Right cardiac atrium (tissue), 5 donors: ENCODE measurements around the gene RUNX3. TPM values are rescaled to one million over a fixed set of nuclear protein-coding genes. Genes with fewer than 3 reads are reported as not detected.

ENCODE experiments used
- ATAC-seq, 2 donors: fragments of 200-7000 bp; cut with Tn5 transposase; one replicate each; pipeline versions ENCODE4 v1.8.0 to v1.9.1; 2020; ENCODE audit warnings: moderate library complexity in 2 of 2, mild to moderate bottlenecking in 1 of 2
- DNase-seq, 3 donors: peaks; one replicate each; pipeline ENCODE4 v3.0.0-alpha.2; 2020
- H3K27ac ChIP-seq: one replicate; pipeline ENCODE4 v1.5.1; 2013; ENCODE audit warnings: mild to moderate bottlenecking, low read length, control low read depth, moderate library complexity
- H3K27me3 ChIP-seq: one replicate; pipeline ENCODE4 v1.6.1; 2013; ENCODE audit not compliant: control insufficient read depth, insufficient read depth
- H3K4me1 ChIP-seq: one replicate; pipeline ENCODE4 v1.6.1; 2013; ENCODE audit warnings: low read length; ENCODE audit not compliant: control insufficient read depth, insufficient read depth
- H3K4me3 ChIP-seq: one replicate; pipeline ENCODE4 v1.5.1; 2013; ENCODE audit warnings: low read length, control low read depth
- H3K9me3 ChIP-seq: one replicate; pipeline ENCODE4 v1.6.1; 2013; ENCODE audit warnings: low read length; ENCODE audit not compliant: control insufficient read depth
- WGBS: extraction: QIAGEN DNeasy Blood & Tissue Kit; methylation state at CpG from one replicate; pipeline ENCODE4 v1.1.7; 2013; 5-methylcytosine and 5-hydroxymethylcytosine counted together
- intact Hi-C, 4 donors: fragments of 100-400 bp; cut with DNase I; formaldehyde crosslinking; loops; one replicate each; pipeline versions ENCODE4 v1.11.0 to v1.14.0; 2022 to 2023
- polyA plus RNA-seq: library from polyadenylated mRNA; stranded (reverse); fragments of 200-250 nt; gene quantifications from one replicate; pipeline ENCODE4 v1.2.3, GENCODE V29; 2013
- total RNA-seq, 4 donors: library from RNA; stranded (reverse); fragmentation: NEBNext Ultra II Directional; extraction: Animal tissue kit (Norgen Biotek cat#: 25700); gene quantifications; one replicate each; pipeline ENCODE4 v1.2.1, GENCODE V29; 2021
- donor health status: healthy with polysubstance abuse.
- donor health status: DM: no; HTN: yes; CAD: no.
- donor health status: DM: no; HTN: no; CAD: no.
- donor health status: DM: no; HTN: yes; CAD: no; lungs with severe emphysema.
- donor health status: DM: yes; HTN: yes; CAD: no.

The RUNX3 gene
- total and polyA plus RNA-seq, 5 donors = 0.34 to 1.8 (median 0.89) TPM

DNA sequence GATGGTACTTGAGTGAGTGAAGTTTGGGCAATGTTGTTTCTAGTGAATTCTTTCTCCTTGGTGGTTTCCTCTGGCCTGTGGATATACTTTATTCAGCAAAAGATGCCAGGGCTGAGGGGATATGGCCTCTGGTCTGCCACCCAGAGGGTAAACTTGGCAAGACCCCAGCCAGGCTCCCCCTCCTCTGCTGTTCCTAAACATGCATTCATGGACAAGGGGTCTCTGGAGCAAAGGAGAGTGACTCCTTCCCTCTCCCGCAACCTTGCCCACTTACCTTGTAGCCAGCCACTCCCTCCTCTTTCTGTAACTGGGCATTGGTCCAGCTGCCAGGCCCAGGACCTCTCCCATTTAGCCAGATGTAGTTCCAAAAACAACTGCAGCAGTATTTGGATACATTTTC lies 43.8 kb downstream of the RUNX3 start:
- no peaks in the 10 kb centered on the region for H3K9me3 ChIP-seq
- WGBS = 90% methylated on average over 1 of the region's 1 CpG
- H3K4me1 ChIP-seq = no peaks in the 10 kb centered on the region
- intact Hi-C loops = no loop called here
- H3K27me3 ChIP-seq = no peaks in the 10 kb centered on the region
- H3K27ac ChIP-seq = no peak overlapping the region
- ATAC-seq = no peak
- H3K4me3 ChIP-seq = no peak overlapping the region
- no peak for DNase-seq

GRCh38 chr1:24884751-24885150 lies 45.3 kb downstream of the RUNX3 start:
- Histone ChIP-seq H3K27ac (no peak overlapping the region), H3K9me3 (no peaks in the 10 kb centered on the region), H3K27me3 (no peaks in the 10 kb centered on the region), H3K4me1 (no peaks in the 10 kb centered on the region), H3K4me3 (no peak overlapping the region)
- no peak for ATAC-seq
- no peak for DNase-seq
- intact Hi-C loops = no loop called here

DNA sequence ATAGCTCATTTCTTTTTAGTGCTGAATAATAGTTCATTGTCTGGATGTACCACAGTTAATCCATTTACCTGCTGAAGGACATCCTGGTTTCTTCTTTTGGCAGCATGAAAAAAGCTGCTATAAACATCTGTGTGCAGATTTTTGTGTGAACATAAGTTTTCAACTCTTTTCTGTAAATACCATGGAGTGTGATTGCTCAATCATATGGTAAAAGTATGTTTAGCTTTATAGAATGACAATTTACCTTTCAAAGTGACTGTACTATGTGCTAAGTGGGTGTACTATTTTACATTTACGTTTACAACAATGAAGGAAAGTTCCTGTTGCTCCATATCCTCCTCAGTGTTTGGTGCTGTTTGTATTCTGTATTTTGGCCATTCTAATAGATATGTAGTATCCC lies 49.0 kb downstream of the RUNX3 start:
- no peak for ATAC-seq
- Histone ChIP-seq H3K4me3 (no peak overlapping the region), H3K9me3 (no peaks in the 10 kb centered on the region), H3K27ac (no peak overlapping the region), H3K4me1 (no peaks in the 10 kb centered on the region), H3K27me3 (peaks cover 2% of the 10 kb centered on the region)
- DNase-seq = no peak
- intact Hi-C loops = no loop called here
- WGBS = 19% methylated on average over 1 of the region's 1 CpG

GRCh38 chr1:24878775-24879742 lies 51.0 kb downstream of the RUNX3 start:
- H3K27me3 ChIP-seq = peaks cover 2% of the 10 kb centered on the region
- no peaks in the 10 kb centered on the region for H3K9me3 ChIP-seq
- H3K27ac ChIP-seq = no peak overlapping the region
- no peak for ATAC-seq
- intact Hi-C loops = no loop called here
- WGBS = 75% methylated on average over 7 of the region's 7 CpGs
- no peak for DNase-seq
- no peaks in the 10 kb centered on the region for H3K4me1 ChIP-seq
- H3K4me3 ChIP-seq = no peak overlapping the region

GRCh38 chr1:24878045-24878444 lies 52.0 kb downstream of the RUNX3 start:
- H3K4me3 ChIP-seq = no peak overlapping the region
- no peak overlapping the region for H3K27ac ChIP-seq
- no peaks in the 10 kb centered on the region for H3K4me1 ChIP-seq
- ATAC-seq (no peak), DNase-seq (no peak)
- peaks cover 2% of the 10 kb centered on the region for H3K27me3 ChIP-seq
- intact Hi-C loops = no loop called here
- H3K9me3 ChIP-seq = no peaks in the 10 kb centered on the region
- WGBS = 84% methylated on average over 6 of the region's 6 CpGs

- peaks cover 2% of the 10 kb centered on the region for H3K27me3 ChIP-seq
- intact Hi-C loops = no loop called here
- no peaks in the 10 kb centered on the region for H3K9me3 ChIP-seq
- WGBS = 51% methylated on average over 8 of the region's 8 CpGs
- no peak for ATAC-seq
- H3K27ac ChIP-seq = no peak overlapping the region
- no peak for DNase-seq
- no peaks in the 10 kb centered on the region for H3K4me1 ChIP-seq
- H3K4me3 ChIP-seq = no peak overlapping the region
Measured at GRCh38 chr1:24875991-24876506, 54.0 kb downstream of the RUNX3 start.

GRCh38 chr1:24875257-24875656 lies 54.8 kb downstream of the RUNX3 start:
- Histone ChIP-seq H3K4me1 (no peaks in the 10 kb centered on the region), H3K27me3 (peaks cover 2% of the 10 kb centered on the region), H3K27ac (no peak overlapping the region), H3K9me3 (no peaks in the 10 kb centered on the region), H3K4me3 (no peak overlapping the region)
- ATAC-seq (no peak), DNase-seq (no peak)
- intact Hi-C loops = no loop called here
- WGBS = 70% methylated on average over 8 of the region's 8 CpGs

DNA sequence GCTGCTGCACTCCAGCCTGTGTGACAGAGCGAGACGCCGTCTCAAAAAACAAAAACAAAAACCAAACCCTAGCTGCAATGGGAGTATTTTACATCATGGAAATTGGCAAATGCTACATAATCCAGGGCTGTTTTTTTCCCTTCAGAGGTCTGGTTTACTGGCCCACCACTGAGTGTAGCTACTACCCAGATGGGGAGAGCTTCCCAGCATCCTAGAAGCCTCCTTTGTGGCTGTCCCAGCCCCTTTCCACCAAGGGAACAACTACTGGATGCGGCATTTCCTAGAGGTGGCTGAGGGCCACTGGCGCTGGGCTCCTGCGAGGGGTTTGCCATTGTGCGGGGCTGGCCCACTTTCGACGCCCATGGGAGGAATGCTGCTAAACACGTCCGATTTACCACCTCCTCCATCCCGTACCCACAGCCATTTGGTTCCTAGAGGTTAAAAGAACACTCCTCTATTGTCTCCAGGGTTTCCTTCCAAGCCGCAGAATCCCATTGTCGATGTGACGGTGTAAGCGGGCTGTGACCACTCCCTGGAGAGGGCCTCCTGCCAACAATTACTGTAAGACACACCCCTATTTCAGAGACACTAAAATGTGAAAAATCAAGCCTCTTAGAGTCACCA lies 55.4 kb downstream of the RUNX3 start:
- intact Hi-C loops = no loop called here
- ATAC-seq (peak in 1 of 2 donors; percentile 73), DNase-seq (no peak)
- no peaks in the 10 kb centered on the region for H3K9me3 ChIP-seq
- peaks cover 2% of the 10 kb centered on the region for H3K27me3 ChIP-seq
- no peak overlapping the region for H3K27ac ChIP-seq
- no peaks in the 10 kb centered on the region for H3K4me1 ChIP-seq
- H3K4me3 ChIP-seq = no peak overlapping the region
- 62% methylated on average over 16 of the region's 16 CpGs for WGBS

- Histone ChIP-seq H3K4me3 (no peak overlapping the region), H3K9me3 (no peaks in the 10 kb centered on the region), H3K27ac (no peak overlapping the region), H3K27me3 (peaks cover 2% of the 10 kb centered on the region), H3K4me1 (no peaks in the 10 kb centered on the region)
- intact Hi-C loops = no loop called here
- WGBS = 94% methylated on average over 7 of the region's 7 CpGs
- DNase-seq (no peak), ATAC-seq (no peak)
Measured at GRCh38 chr1:24874056-24874455, 56.0 kb downstream of the RUNX3 start.

DNA sequence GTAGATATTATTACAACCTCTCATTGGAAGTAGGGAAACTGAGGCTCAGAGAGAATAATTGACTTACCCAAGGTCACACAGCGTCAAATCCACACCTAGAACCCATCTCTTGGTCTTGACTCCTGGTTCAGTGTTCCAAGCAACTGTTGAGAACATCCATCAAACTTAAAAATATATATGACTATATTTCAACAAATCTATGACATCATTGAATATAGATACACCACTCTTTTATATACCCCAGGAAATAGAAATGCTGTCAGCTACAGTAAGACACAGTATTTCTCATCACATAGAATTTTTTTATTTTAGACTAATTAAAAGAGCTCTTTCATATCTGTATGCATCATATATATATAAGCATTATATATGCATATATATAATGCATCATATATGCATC lies 56.9 kb downstream of the RUNX3 start:
- H3K9me3 ChIP-seq = no peaks in the 10 kb centered on the region
- 81% methylated on average over 1 of the region's 1 CpG for WGBS
- intact Hi-C loops = no loop called here
- H3K4me3 ChIP-seq = no peak overlapping the region
- no peak for DNase-seq
- H3K27ac ChIP-seq = no peak overlapping the region
- no peaks in the 10 kb centered on the region for H3K27me3 ChIP-seq
- ATAC-seq = no peak
- H3K4me1 ChIP-seq = no peaks in the 10 kb centered on the region

- no peak overlapping the region for H3K4me3 ChIP-seq
- WGBS = 80% methylated on average over 19 of the region's 19 CpGs
- DNase-seq (no peak), ATAC-seq (no peak)
- no peaks in the 10 kb centered on the region for H3K27me3 ChIP-seq
- no peaks in the 10 kb centered on the region for H3K4me1 ChIP-seq
- intact Hi-C loops = no loop called here
- H3K9me3 ChIP-seq = no peaks in the 10 kb centered on the region
- no peak overlapping the region for H3K27ac ChIP-seq
Measured at GRCh38 chr1:24872061-24872850, 57.8 kb downstream of the RUNX3 start.
